ENCODE results near the gene CDC6. TPM values are rescaled to one million over a fixed set of nuclear protein-coding genes. Genes with fewer than 3 reads are reported as not detected.
"Not testable (repeated sequence)": the region's sequence is repeated elsewhere in the genome, so short reads cannot be mapped to it uniquely, and the experiment has no call there.

CDC6 gene
- total RNA-seq, 1 donor from 2014 or later: 65.3 TPM

DNA sequence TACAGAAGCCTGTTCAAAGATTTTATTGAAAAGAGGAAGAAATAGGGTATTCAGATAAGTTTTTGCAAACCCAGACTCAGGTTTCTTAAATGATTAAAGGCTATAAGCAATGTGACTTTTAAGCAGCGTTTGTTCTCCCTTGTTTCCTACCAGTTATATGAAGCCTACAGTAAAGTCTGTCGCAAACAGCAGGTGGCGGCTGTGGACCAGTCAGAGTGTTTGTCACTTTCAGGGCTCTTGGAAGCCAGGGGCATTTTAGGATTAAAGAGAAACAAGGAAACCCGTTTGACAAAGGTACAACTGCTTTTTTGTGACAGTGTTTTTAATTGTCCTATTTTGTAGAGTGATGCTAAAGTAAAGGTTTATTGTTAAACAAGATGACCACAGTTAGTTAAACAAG is 13.6 kb downstream of the CDC6 start:
- no peak for DNase-seq (ENCODE audit: low spot score)
- peaks cover 12% of the 10 kb centered on the region for H3K36me3 Mint-ChIP-seq
- H3K9me3 ChIP-seq (ENCODE audit: low read depth): no peaks in the 10 kb centered on the region

GRCh38 chr17:40303009-40303657 is 15.5 kb downstream of the CDC6 start:
- Mint-ChIP-seq H3K27me3 (ENCODE audit: insufficient read depth, low read depth) (no peaks in the 10 kb centered on the region), H3K9me3 (no peaks in the 10 kb centered on the region), H3K4me1 (peaks cover 15% of the 10 kb centered on the region), H3K4me3 (no peak overlapping the region), H3K36me3 (peaks cover 6% of the 10 kb centered on the region), H3K27ac (no peak overlapping the region)
- no peak overlapping the region for H3K4me2 ChIP-seq
- peaks cover 23% of the 10 kb centered on the region for H3K4me1 ChIP-seq
- no peaks in the 10 kb centered on the region for H3K79me2 ChIP-seq (ENCODE audit: low read depth)
- no peaks in the 10 kb centered on the region for H3K27me3 ChIP-seq
- H2AFZ ChIP-seq (replicated peaks): no peak overlapping the region
- H3K27ac ChIP-seq: no peak overlapping the region
- peak; percentile 63 for DNase-seq (ENCODE audit: low spot score)
- TF ChIP-seq EZH2phosphoT487 (IDR thresholded peaks at IDR 0.05) (no peak), EZH2 (IDR thresholded peaks at IDR 0.05) (no peak), CTCF (IDR thresholded peaks at IDR 0.05) (peak; percentile 81)
- no peaks in the 10 kb centered on the region for H3K9me3 ChIP-seq (ENCODE audit: low read depth)
- peaks cover 25% of the 10 kb centered on the region for H4K20me1 ChIP-seq (ENCODE audit: low read depth)
- H3K9ac ChIP-seq: no peak overlapping the region
- H3F3A ChIP-seq (ENCODE audit: low read depth): peaks cover 62% of the 10 kb centered on the region
- no peaks in the 10 kb centered on the region for H3K36me3 ChIP-seq
- no peak overlapping the region for H3K4me3 ChIP-seq

More for the DNA sequence above, 13.6 kb downstream of the CDC6 start:
- H3K4me2 ChIP-seq: no peak overlapping the region
- peaks cover 9% of the 10 kb centered on the region for H3K79me2 ChIP-seq (ENCODE audit: low read depth)
- H3K36me3 ChIP-seq: no peaks in the 10 kb centered on the region
- Mint-ChIP-seq H3K4me1 (peaks cover 15% of the 10 kb centered on the region), H3K27ac (no peak overlapping the region), H3K9me3 (no peaks in the 10 kb centered on the region), H3K27me3 (ENCODE audit: insufficient read depth, low read depth) (no peaks in the 10 kb centered on the region), H3K4me3 (no peak overlapping the region)
- H3K27ac ChIP-seq: no peak overlapping the region
- H3F3A ChIP-seq (ENCODE audit: low read depth): peaks cover 44% of the 10 kb centered on the region
- H3K4me3 ChIP-seq: no peak overlapping the region
- peaks cover 5% of the 10 kb centered on the region for H3K4me1 ChIP-seq
- TF ChIP-seq CTCF (IDR thresholded peaks at IDR 0.05) (peak; percentile 31), EZH2 (IDR thresholded peaks at IDR 0.05) (no peak), EZH2phosphoT487 (IDR thresholded peaks at IDR 0.05) (no peak)
- H4K20me1 ChIP-seq (ENCODE audit: low read depth): peaks cover 18% of the 10 kb centered on the region
- H3K9ac ChIP-seq: no peak overlapping the region
- no peaks in the 10 kb centered on the region for H3K27me3 ChIP-seq
- H2AFZ ChIP-seq (replicated peaks): no peak overlapping the region

GRCh38 chr17:40303708-40304551 is 16.3 kb downstream of the CDC6 start:
- H2AFZ ChIP-seq (replicated peaks): no peak overlapping the region
- H3K27ac Mint-ChIP-seq: no peak overlapping the region
- no peak for TF ChIP-seq CTCF (IDR thresholded peaks at IDR 0.05)
- no peak for TF ChIP-seq EZH2phosphoT487 (IDR thresholded peaks at IDR 0.05)
- TF ChIP-seq EZH2 (IDR thresholded peaks at IDR 0.05): no peak
- peaks cover 21% of the 10 kb centered on the region for H4K20me1 ChIP-seq (ENCODE audit: low read depth)
- H3K9ac ChIP-seq: no peak overlapping the region
- no peaks in the 10 kb centered on the region for H3K9me3 Mint-ChIP-seq
- no peaks in the 10 kb centered on the region for H3K79me2 ChIP-seq (ENCODE audit: low read depth)
- no peaks in the 10 kb centered on the region for H3K27me3 Mint-ChIP-seq (ENCODE audit: insufficient read depth, low read depth)
- H3K4me3 Mint-ChIP-seq: no peak overlapping the region
- H3F3A ChIP-seq (ENCODE audit: low read depth): peaks cover 64% of the 10 kb centered on the region
- no peaks in the 10 kb centered on the region for H3K9me3 ChIP-seq (ENCODE audit: low read depth)
- peaks cover 15% of the 10 kb centered on the region for H3K4me1 Mint-ChIP-seq
- H3K4me3 ChIP-seq: no peak overlapping the region
- H3K27ac ChIP-seq: no peak overlapping the region
- no peaks in the 10 kb centered on the region for H3K36me3 ChIP-seq
- no peak overlapping the region for H3K4me2 ChIP-seq
- no peak for DNase-seq (ENCODE audit: low spot score)
- peaks cover 31% of the 10 kb centered on the region for H3K4me1 ChIP-seq
- no peaks in the 10 kb centered on the region for H3K27me3 ChIP-seq
- H3K36me3 Mint-ChIP-seq: peaks cover 4% of the 10 kb centered on the region

DNA sequence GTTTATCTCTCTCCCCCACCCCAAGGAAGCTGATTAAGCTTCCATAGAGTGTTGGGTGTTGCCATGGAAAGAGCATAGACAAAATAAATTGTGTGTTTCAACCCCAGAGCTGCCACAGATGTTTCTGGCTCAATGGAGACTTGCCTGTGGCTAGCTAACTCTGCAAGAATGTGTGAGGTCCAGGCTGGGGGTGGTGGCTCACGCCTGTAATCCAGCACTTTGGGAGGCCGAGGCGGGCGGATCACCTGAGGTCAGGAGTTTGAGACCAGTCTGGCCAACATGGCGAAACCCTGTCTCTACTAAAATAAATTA is 16.8 kb downstream of the CDC6 start:
- not testable (repeated sequence) for H3K9ac ChIP-seq; H3K4me2 ChIP-seq; H3K4me3 ChIP-seq; H3K4me3 Mint-ChIP-seq; DNase-seq (ENCODE audit: low spot score); H3K79me2 ChIP-seq (ENCODE audit: low read depth); H3K27ac Mint-ChIP-seq; H3K36me3 Mint-ChIP-seq; H3K9me3 Mint-ChIP-seq; H3K27me3 ChIP-seq; H3K27me3 Mint-ChIP-seq (ENCODE audit: insufficient read depth, low read depth); H2AFZ ChIP-seq (replicated peaks); H3K27ac ChIP-seq; H3K9me3 ChIP-seq (ENCODE audit: low read depth); H3K36me3 ChIP-seq
- H4K20me1 ChIP-seq (ENCODE audit: low read depth): peaks cover 21% of the 10 kb centered on the region
- peaks cover 64% of the 10 kb centered on the region for H3F3A ChIP-seq (ENCODE audit: low read depth)
- H3K4me1 Mint-ChIP-seq: peaks cover 15% of the 10 kb centered on the region
- peaks cover 33% of the 10 kb centered on the region for H3K4me1 ChIP-seq

DNA sequence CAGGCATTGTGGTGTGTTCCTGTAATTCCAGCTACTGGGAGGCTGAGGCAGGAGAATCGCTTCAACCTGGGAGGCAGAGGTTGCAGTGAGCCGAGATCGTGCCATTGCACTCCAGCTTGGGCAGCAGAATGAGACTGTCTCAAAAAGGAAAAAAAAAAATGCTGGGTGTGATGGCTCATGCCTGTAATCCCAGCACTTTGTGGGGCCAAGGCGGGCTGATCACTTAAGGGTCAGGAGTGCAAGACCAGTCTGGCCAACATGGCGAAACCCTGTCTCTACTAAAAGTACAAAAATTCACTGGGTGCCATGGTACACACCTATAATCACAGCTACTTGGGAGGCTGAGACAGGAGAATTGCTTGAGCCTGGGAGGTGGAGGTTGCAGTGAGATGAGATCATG is 17.2 kb downstream of the CDC6 start:
- H3K36me3 Mint-ChIP-seq; H2AFZ ChIP-seq (replicated peaks); H3K36me3 ChIP-seq; H3K27me3 Mint-ChIP-seq (ENCODE audit: insufficient read depth, low read depth); H3K4me2 ChIP-seq; H3K9ac ChIP-seq; H3K27ac Mint-ChIP-seq; H3K4me3 Mint-ChIP-seq; H3K27ac ChIP-seq; DNase-seq (ENCODE audit: low spot score); H3K4me3 ChIP-seq; H3K27me3 ChIP-seq; H3K79me2 ChIP-seq (ENCODE audit: low read depth); H3K9me3 Mint-ChIP-seq; H3K9me3 ChIP-seq (ENCODE audit: low read depth): not testable (repeated sequence)
- Histone ChIP-seq H3K4me1 (peaks cover 37% of the 10 kb centered on the region), H3F3A (ENCODE audit: low read depth) (peaks cover 64% of the 10 kb centered on the region), H4K20me1 (ENCODE audit: low read depth) (peaks cover 21% of the 10 kb centered on the region)
- peaks cover 15% of the 10 kb centered on the region for H3K4me1 Mint-ChIP-seq
